GM11168 (cell line): Measurements from ENCODE around the gene TMTC1.

Experiments used
- in situ Hi-C: fragments of 300-500 bp; cut with MboI; formaldehyde crosslinking; loops from one replicate; pipeline ENCODE4 v1.12.0; 2022; ENCODE audit warnings: low sequenced_read_pairs; ENCODE audit not compliant: unreplicated experiment

Gene TMTC1

DNA sequence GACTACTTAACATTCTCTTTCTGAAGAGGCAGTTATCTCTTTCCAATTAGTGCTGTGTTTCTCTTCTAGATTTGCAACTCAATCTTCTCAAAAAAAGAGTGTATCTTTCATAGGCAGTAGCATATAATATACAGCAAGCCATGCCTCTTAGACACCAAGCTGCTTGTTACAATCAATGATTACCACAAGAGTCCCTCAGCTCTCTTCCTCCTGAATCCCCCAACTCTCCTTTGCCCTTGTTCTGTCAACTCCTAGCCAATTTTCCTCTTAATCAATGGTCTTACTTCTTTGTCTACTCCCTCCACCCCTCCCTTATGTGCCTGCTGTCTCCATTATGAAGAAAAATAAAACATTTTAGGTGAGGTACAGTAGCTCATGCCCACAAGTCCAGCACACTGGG is 2.6 kb downstream of the TMTC1 start:
- in situ Hi-C loops: no loop called here

DNA sequence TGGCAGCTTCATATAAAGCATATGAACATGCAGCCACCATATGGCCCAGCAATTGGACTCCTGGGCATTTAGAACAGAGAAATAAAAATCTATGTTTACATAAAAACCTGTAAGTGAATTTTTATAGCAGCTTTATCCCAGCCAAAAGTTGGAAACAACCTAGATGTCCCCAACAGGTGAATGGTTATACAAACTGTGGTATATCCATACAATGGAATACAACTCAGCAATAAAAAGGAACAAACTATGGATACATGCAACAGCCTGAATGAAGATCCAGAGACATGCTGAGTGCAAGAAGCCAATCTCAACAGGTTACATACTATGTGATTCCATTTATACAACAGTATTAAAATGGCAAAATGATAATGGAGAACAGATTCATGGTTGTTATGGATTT is 3.7 kb downstream of the TMTC1 start:
- in situ Hi-C loops: no loop called here

GRCh38 chr12:29778531-29778930 is 5.2 kb downstream of the TMTC1 start:
- in situ Hi-C loops: no loop called here

DNA sequence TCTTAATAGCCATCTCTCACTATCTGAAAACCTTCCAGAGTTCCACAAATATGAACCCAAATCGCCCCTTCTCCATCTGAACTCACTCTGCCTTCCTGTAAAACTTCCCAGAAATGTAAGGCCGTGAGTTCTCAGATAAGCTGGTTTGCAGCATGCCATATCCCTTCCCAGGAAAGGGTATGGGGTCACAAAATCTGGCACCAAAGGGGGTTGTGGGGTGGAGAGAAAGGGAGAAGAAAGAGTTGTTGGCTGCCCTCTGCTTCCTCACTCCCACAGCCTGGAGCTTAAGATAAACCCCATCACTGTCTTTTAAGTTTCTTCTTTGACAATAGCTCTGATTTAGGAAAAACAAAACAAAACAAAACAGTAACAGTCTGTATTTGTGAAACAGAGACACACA is 10.7 kb downstream of the TMTC1 start:
- in situ Hi-C loops: no loop called here

DNA sequence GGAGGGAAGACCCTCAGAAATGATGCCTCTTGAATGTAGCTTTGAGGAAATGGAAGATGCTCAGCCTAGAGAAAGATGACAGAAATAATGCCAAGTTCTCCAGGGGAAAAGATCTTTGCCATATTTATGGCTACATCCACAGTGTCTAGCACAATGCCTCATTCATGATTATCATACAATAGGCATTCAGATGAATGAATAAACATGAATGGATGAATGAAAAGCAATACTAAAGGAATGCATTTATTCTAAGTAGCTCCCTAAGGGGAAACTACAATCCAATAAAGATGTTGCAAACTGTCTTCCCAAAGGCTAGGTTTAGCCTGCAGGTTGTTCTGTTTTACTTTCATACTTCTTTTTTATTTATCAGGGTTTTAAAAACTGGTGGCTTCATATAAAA is 12.0 kb downstream of the TMTC1 start:
- in situ Hi-C loops: no loop called here

GRCh38 chr12:29771165-29771564 is 12.6 kb downstream of the TMTC1 start:
- in situ Hi-C loops: no loop called here

DNA sequence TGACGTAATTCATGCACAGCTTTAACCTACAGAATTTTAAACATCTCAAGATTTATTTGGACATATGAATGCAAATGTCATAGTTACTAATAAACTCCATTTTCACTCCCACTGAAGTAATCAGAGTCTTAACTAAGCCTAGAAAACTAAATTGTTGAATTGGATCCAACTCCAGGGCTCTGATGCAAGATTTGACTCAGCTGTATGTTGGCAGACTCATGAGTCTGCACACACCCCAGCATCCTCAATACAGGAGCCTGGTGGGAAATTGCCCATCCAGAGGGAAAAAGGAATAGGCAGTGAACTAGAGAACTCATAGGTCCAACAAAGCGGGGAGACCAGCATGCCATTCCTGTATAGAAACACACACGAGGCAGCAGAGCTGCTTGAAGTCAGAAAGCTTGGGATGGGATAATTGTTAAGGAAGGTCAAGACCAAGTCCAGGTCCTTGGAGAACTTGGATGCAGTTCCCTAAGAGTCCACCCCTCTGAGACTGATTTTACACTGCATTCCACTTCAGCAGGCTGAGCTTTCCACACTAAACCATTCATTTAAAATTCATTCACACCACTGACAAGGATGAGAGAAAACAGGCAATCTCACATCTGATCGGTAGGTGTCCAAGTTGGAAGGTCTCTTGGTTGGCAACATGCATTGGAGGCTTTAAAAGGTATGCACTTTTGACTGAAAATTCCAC is 14.4 kb downstream of the TMTC1 start:
- in situ Hi-C loops: no loop called here

GRCh38 chr12:29768372-29768771 is 15.4 kb downstream of the TMTC1 start:
- in situ Hi-C loops: no loop called here

DNA sequence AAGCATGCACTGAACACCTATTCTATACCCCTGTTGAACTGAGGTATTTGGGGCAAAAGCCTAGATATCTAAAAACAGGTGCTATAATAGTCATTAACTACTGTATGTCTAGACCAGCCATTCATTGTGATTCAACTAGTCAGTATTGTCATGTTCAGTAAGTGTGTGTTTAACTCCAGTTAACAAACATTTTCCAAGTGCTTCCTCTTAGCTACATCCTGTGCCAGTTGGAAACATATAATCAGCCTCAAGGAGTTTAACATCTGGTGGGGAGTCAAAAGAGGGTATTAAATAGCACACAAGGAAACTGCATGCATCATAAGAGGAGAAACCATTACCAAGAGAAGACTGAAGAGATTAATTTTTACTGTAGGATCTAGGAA is 20.4 kb downstream of the TMTC1 start:
- in situ Hi-C loops: no loop called here

DNA sequence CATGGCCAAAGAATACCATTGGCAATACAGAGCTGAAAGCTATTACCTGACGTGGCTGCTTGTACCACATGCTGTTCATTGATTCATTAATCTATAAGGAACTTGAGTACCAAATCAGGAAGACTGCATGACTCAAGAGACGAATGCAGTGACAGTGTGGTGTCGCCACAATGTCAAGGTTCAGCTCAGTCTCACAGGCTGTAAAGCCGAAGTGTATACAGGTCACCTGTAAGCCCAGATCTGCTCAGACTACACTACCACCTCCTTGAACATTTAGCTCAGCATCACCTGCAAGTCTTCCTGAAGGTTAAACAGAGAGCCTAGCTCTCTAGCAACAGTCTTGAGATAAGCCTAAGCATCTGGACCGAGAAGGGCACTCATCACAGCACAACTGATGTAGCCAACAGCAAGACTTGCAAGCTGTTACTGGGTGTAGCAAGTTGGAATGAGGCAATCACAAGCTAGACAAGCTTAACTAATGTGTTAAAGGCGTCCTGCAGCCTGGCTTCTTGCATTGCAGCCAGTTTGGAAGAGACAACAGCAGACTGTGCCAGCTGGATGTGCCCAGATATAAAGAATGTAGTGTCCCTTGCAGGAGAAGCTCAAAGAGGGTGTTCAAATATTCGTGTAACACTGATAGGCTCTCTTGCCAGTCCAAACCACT is 21.0 kb downstream of the TMTC1 start:
- in situ Hi-C loops: no loop called here

GRCh38 chr12:29759950-29760349 is 23.8 kb downstream of the TMTC1 start:
- in situ Hi-C loops: no loop called here

DNA sequence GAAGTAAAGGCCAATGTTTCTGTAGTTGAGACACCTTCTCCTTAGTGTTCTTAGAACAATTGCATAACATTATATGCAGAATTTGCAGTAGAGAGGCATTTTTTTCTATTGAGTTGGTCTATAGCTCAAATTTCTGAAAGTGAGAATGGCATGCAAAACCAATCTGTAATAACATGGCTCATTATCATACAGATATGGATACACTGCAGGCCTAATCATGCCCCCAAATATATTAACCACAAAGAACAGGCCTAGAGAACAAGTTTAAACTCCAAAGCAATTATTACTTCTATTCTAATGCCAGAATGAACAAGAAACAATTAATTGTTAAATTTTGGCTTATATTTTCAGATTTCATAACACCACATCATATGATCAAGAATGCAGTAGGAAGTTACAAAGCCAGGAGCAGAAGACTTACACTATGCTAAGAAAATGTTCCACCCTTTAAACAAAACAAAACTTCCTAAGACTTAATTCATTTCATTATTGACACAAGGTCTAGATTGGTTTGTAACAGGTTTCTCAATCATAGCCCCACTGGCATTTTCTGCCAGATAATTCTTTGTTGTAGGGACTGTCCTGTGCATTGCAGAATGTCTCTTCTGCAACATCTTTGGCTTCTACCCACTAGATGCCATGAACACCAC is 26.9 kb downstream of the TMTC1 start:
- in situ Hi-C loops: no loop called here

DNA sequence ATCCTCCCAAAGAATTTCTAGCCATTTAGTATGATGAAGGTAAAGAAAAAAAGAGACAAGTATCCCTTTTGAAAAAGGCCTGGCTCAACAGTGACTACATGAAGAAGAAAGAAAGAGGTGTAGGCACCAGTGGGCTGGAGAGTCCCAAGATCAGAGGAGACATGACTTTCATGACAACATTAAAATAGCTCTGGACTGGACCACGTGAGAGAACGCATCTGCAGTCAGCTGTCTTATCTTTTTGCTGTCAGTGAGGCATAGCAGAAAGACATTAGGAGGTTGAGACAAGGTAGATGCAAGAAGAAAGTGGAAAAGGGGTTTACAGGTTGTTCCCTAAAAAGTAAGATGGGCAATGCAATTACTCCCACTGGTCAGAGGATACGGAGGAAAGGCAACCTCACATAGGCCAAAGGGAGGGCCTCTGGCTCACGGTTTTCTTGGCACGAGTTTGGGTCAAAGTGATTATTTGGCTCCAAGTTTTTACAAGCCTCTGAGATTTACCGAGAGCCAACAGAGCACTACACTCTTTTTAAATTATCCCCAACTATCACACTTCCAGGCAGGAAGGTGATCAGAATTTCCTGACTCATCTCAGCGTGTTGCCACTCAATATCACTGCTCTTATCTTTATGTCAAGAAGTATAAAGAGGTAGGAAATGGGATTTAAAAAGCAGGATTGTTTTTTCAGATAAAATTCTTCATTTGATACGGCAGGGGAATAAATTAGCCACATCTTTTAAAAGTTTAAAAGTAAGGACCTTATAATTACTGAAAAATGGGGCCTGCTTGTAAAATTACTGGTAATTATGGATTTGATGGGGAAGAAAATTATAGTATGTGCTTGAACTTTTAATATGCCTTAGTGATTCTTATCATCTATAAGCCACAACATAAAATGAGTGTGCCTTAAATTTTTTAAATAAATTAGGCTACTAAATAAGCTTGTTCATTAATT is 29.2 kb downstream of the TMTC1 start:
- in situ Hi-C loops: no loop called here

GRCh38 chr12:29752121-29752520 is 31.6 kb downstream of the TMTC1 start:
- in situ Hi-C loops: no loop called here

DNA sequence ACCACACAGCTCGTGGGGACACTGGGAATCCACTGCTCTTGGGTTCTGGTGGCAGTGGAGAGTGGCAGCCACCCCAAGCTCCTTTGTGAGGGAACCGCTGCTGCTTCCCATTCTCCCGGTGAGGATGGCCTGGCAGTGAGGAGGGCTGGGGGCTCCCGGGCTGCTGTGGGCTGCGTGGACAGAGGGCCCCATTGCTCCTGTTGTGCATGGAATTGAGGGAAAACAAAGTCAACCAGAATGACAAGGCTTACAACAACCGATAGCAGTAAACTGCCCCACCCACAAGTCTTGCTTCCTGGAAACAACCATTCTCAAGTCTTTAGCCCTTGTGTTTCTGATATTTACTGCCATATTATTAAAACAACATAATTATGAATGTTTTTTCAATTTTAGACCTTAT is 32.1 kb downstream of the TMTC1 start:
- in situ Hi-C loops: no loop called here

- in situ Hi-C loops: no loop called here
Measured at GRCh38 chr12:29750928-29751220, 32.9 kb downstream of the TMTC1 start.

GRCh38 chr12:29750131-29750927 is 33.4 kb downstream of the TMTC1 start:
- in situ Hi-C loops: no loop called here

DNA sequence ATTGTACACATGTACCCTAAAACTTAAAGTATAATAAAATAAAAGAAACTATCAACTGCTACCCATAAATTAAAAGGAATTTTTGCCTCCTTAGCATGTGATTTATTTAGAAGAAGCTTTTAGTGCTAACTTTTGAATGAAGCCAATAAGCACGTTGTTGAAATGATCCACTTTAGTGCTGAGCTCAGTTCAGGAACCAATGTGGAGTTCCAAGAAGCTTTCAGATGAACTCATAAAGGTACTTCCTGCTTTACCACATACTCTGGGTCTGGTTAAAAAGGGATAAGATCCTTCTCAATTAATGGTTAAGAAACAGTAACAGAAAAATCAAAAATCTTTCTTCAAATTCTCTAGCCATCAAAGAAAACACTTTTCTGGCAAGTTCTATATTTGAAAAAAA is 39.4 kb downstream of the TMTC1 start:
- in situ Hi-C loops: no loop called here

DNA sequence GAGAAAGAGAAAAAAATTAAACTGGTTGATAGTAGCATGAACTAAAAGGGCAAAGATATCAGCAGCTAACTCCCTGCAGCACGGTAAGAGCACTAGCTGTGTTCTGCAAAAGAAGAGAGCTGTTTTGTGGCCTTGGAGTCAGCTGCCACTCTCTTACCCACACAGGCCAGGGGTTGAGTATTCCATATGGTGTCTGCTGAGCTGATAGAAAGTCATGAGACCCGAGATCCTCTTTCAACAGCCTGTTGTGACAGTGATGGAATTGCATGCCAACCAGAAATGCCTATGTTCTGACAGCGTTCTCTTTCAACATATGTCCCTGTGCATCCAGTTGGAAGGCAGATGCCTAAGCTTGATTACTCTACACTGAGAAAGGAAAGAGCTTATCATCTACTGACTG is 39.9 kb downstream of the TMTC1 start:
- in situ Hi-C loops: no loop called here

- in situ Hi-C loops: no loop called here
Measured at GRCh38 chr12:29743077-29743476, 40.7 kb downstream of the TMTC1 start.
